GM12892 (cell line): Measurements from ENCODE around the gene ZBTB33.
A peak's percentile ranks its signal among the peaks of the same experiment; 100 is the strongest.

Source experiments
- DNase-seq: peaks from one replicate; pipeline ENCODE4 v3.0.0; 2011; ENCODE audit not compliant: insufficient read length
- FAIRE-seq: peaks from 2 replicates; lab custom pipeline; 2011; peaks lifted over from hg19 to GRCh38; lab: Jason Lieb, UNC
- POLR2A ChIP-seq: IDR thresholded peaks from 2 replicates; pipeline ENCODE4 v1.6.1; 2011; ENCODE audit warnings: low read depth, low read length, control low read depth
- POLR2AphosphoS5 ChIP-seq: IDR thresholded peaks from 2 replicates; pipeline ENCODE4 v1.6.1; 2011; ENCODE audit warnings: low read depth, low read length, control low read depth
- TAF1 ChIP-seq: IDR thresholded peaks from 2 replicates; pipeline ENCODE4 v1.6.1; 2011; ENCODE audit warnings: low read depth, mild to moderate bottlenecking, control low read depth, low read length, borderline replicate concordance

The ZBTB33 gene

GRCh38 chrX:120269373-120270035 is 18.9 kb downstream of the ZBTB33 start:
- FAIRE-seq = peak; percentile 61
- DNase-seq = no peak
- TF ChIP-seq TAF1 (no peak), POLR2A (no peak), POLR2AphosphoS5 (no peak)

GRCh38 chrX:120270567-120270966 is 20.0 kb downstream of the ZBTB33 start:
- no peak for TF ChIP-seq TAF1
- TF ChIP-seq POLR2AphosphoS5 = no peak
- TF ChIP-seq POLR2A = no peak
- FAIRE-seq = no peak
- DNase-seq = no peak

DNA sequence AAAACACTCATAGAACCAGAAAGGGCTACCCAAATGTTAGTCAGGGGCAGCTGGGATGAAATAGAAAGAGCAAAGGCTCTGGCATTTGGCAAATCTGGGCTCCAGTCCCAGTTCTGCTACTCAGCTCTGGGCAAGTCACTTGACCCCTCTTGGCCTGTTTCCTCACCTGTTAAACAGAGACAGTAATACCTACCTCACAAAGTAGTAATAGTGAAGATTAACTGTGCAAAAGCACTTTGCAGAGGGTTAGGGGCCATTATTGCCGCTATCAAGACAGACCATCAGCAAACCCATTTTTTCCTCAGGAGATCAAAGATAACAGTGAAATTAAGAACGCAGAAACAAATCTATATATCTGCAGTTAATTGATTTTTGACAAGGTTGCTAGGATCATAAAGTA is 20.6 kb downstream of the ZBTB33 start:
- TF ChIP-seq TAF1 = no peak
- no peak for TF ChIP-seq POLR2AphosphoS5
- TF ChIP-seq POLR2A = no peak
- DNase-seq = no peak
- no peak for FAIRE-seq

DNA sequence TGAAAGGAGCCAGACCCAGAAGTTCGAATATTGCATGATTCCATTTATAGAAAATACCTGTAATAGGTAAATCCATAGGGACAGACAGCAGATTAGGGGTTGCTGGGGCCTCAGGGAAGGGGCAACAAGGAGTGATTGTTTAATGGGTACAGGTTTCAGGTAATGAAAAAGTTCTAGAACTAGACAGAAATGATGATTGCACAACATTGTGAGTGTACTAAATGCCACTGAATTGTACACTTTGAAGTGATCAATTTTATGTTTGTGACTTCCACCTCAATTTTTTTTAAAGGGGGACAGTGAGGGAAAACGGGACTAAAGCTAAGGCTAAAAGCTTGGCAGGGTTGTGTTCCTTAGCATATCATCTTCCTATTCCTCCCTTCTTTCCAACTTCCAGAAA is 23.5 kb downstream of the ZBTB33 start:
- FAIRE-seq (no peak), DNase-seq (no peak)
- no peak for TF ChIP-seq POLR2A
- TF ChIP-seq POLR2AphosphoS5 = no peak
- TF ChIP-seq TAF1 = no peak

DNA sequence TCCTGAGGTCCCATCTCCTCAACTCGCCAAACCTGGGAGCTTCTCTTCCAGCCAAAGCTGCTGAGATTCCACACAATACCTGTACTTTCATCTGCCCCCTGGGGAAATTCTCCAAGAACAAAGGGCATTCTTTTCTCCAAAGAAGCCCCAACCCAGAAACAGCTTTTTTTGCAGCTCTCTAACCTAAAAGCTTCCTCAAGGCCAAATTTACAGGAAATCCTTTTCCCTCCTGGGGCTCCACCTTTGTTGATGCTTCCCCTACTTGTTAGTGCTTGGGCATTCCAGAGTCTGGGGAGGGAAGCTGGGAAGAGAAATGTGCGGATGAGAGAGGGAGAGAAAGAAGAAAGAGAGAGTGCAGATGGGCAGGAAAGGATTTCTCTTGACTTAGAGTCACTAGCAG is 24.3 kb downstream of the ZBTB33 start:
- no peak for FAIRE-seq
- no peak for DNase-seq
- TF ChIP-seq POLR2AphosphoS5 (no peak), POLR2A (no peak), TAF1 (no peak)

- FAIRE-seq (no peak), DNase-seq (no peak)
- no peak for TF ChIP-seq POLR2A
- no peak for TF ChIP-seq POLR2AphosphoS5
- TF ChIP-seq TAF1 = no peak
These were observed 30.5 kb downstream of the ZBTB33 start for GRCh38 chrX:120281021-120281624.

- no peak for TF ChIP-seq TAF1
- TF ChIP-seq POLR2A = no peak
- TF ChIP-seq POLR2AphosphoS5 = no peak
These were observed 31.1 kb downstream of the ZBTB33 start for GRCh38 chrX:120281761-120282160.

DNA sequence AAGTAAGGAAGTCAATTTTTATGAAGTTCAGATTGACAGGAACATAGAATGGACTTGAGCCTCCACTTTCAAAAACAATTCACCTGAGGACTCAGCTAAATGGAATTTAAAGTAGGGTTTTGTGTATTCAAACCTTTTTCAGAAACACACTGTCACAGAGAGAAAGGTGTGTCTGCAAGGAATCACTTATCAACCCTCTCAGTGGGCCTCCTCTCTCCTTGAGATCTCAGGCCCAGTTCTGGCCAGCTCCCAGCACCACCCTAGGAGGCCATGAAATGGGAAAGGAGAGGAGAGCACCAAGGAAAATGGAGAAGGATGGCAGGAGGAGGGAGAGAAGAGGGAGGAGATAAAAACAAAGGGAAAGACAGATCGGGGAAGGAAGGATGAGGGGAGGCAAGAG is 32.1 kb downstream of the ZBTB33 start:
- FAIRE-seq = no peak
- TF ChIP-seq TAF1 = no peak
- TF ChIP-seq POLR2AphosphoS5 = no peak
- no peak for TF ChIP-seq POLR2A
- no peak for DNase-seq

More at GRCh38 chrX:120281761-120282160, 31.1 kb downstream of the ZBTB33 start:
- FAIRE-seq = no peak
- DNase-seq = no peak

GRCh38 chrX:120286733-120287512 is 36.3 kb downstream of the ZBTB33 start:
- DNase-seq (no peak), FAIRE-seq (peak; percentile 85)
- TF ChIP-seq POLR2A (no peak), POLR2AphosphoS5 (no peak), TAF1 (no peak)

DNA sequence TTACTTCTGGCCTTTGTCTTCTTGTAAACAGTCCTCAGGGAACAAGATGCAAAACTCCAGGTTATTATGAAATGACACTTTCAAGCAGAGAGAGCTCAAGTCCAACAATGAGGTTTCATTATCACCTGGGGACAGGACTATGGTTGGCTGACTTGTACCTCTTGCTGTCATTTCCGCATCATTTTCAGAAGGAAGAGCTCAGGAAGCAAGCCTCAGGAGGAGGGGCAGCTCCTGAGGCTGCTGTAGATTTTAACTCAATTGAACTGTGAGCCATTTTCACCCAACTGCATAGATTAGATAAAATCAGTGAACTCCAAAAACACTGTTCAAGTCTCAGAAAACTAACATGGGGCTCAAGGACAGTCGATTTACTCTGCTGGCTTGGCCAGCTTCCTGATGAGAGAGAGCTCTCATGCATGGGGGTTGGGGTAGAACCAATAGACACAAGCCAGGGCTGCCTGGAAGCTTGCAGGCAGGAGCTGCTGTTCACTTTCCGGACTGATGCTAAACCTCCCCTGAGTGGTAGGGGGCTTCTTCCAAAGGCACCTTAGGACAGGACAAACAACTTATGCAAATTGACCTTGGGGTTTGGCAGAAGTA is 37.0 kb downstream of the ZBTB33 start:
- FAIRE-seq = peak; percentile 53
- TF ChIP-seq POLR2AphosphoS5 = no peak
- no peak for TF ChIP-seq POLR2A
- TF ChIP-seq TAF1 = no peak
- no peak for DNase-seq

GRCh38 chrX:120290107-120290506 is 39.5 kb downstream of the ZBTB33 start:
- TF ChIP-seq POLR2A = no peak
- no peak for TF ChIP-seq POLR2AphosphoS5
- no peak for TF ChIP-seq TAF1
- DNase-seq (no peak), FAIRE-seq (no peak)

GRCh38 chrX:120291211-120291610 is 40.6 kb downstream of the ZBTB33 start:
- FAIRE-seq = no peak

More at GRCh38 chrX:120291211-120291610, 40.6 kb downstream of the ZBTB33 start:
- no peak for TF ChIP-seq POLR2AphosphoS5
- TF ChIP-seq POLR2A = no peak
- TF ChIP-seq TAF1 = no peak
- DNase-seq = no peak
